ENCODE data around the gene ABCC4.

ABCC4 gene

GRCh38 chr13:95258619-95259194 lies 42.5 kb downstream of the ABCC4 start:
- no peak for DNase-seq (ENCODE audit: low read depth in 1 of 2, low spot score in 1 of 2)

- no peak for DNase-seq (ENCODE audit: low read depth in 1 of 2, low spot score in 1 of 2)
Observed at GRCh38 chr13:95258098-95258497, 43.2 kb downstream of the ABCC4 start.

DNA sequence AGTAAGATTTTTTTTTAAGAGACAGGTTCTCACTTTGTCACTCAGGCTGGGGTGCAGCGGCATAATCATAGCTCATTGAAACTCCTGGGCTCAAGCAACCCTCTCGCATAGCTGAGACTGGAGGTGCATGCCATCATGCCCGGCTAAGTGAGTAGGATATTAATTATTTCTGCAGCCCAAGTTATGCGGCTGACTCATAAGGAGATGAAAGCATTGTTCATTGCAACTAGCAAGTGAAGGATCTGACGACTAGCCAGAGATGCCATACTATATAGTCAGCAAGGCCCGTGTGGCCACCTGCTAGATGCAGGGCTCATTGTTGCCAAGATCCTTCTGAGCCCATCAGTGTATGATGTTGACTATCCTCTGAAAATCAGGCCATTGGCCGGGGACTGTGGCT lies 45.2 kb downstream of the ABCC4 start:
- DNase-seq (ENCODE audit: low read depth in 1 of 2, low spot score in 1 of 2): no peak

DNA sequence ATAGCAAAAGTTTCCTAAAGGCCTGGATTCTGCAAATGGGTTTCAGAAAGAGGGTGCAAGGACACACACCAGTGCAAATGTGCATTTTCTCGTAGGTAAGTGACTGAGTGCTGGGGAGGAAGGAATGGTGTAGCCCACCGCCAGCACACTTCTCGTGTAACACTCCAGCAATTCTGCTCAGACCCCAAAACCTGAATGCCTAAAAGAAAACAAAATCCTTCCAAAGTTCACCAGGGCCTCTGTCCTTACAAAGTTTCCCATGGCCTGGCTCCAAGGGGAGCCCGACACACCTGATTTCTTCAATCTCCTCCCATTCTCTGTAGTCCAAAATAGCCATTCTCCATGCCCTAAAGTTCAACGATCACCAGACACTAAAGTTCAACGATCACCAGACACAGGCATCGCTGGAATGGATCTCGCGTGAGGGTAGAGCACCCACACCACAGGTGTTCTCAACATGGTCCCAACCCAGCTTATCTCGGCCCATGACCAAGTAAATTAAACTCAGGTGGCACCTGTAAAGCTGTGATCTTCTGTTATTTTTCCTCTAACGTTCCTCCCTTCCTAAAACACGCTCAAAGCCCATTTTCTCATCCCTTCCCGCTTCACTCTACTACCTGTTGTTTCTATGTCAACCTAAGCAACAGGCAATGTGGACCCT lies 46.0 kb downstream of the ABCC4 start:
- DNase-seq (ENCODE audit: low read depth in 1 of 2, low spot score in 1 of 2): no peak

- DNase-seq (ENCODE audit: low read depth in 1 of 2, low spot score in 1 of 2): no peak
Observed at GRCh38 chr13:95254339-95254738, 46.9 kb downstream of the ABCC4 start.

- no peak for DNase-seq (ENCODE audit: low read depth in 1 of 2, low spot score in 1 of 2)
Observed at GRCh38 chr13:95253033-95253432, 48.2 kb downstream of the ABCC4 start.

DNA sequence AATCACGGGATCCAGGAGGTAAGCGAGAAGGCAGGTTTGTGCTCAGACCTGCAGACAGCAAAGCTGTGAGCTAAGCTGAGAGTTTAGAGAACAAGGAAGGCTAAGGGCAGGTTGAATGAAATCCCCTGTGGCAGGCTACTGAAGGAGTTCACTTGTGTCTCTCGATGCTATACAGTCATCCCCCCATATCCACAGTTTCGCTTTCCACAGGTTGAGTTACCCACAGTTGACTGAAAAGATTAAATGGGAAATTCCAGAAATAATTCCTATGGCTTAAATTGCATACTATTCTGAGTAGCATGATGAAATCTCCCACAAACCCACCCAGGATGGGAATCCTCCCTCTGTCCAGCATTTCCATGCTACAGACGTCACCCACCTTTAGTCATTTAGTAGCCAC lies 49.6 kb downstream of the ABCC4 start:
- DNase-seq (ENCODE audit: low read depth in 1 of 2, low spot score in 1 of 2): no peak

DNA sequence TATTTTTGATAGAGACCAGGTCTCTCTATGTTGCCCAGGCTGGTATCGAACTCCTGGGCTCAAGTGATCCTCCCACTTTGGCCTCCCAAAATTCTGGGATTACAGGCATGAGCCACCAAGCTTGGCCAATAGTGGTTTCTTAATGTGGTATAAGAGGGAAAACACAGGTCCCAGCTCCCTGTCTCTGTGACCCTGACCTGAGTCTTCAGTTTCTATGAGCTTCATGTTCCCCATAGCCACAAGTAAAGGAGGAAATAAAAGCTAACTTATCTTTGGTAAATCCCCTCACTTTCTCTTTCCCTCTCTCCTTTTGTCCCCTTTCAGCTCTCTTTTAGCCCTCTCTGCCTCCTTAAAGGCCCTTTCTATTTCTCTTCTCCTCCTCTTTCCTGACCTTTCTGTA lies 50.3 kb downstream of the ABCC4 start:
- no peak for DNase-seq (ENCODE audit: low read depth in 1 of 2, low spot score in 1 of 2)

GRCh38 chr13:95248953-95249352 lies 52.3 kb downstream of the ABCC4 start:
- no peak for DNase-seq (ENCODE audit: low read depth in 1 of 2, low spot score in 1 of 2)

DNA sequence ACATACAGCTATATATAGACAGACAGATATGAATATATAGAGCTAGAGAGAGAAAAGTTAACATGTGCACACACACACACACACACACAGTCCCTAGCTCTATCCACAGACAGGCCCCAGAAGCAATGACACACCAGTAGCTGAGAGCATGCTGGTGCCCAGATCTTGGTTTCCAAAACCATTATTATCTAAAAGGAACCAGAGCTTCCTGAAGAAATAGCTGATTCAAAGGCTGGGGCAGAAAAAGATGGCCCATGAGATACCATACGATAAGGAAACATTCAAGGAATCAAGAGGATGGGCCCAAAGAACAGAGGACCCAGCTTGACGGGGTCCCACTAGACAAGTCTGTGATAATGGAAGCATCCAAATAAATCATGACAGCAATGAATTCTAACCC lies 53.4 kb downstream of the ABCC4 start:
- no peak for DNase-seq (ENCODE audit: low read depth in 1 of 2, low spot score in 1 of 2)

DNA sequence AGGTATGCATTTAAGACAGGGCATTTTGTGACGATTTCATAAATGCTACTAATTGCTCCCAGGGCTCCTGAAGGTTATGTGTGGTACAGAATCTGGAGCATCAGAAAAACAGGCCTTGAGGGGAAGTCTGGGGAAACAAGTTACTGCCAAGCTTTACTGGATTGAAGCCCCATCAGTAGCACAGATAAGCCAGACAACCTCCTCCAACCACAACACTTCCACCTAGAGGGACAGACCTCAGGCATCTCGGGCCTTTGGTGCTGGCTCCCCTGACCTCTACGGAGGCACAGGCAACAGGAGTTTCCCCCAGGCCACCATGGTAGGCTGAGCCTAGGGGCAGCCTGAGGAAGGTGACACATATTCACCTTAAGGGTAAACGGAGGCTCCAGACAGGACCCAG lies 54.1 kb downstream of the ABCC4 start:
- no peak for DNase-seq (ENCODE audit: low read depth in 1 of 2, low spot score in 1 of 2)

DNA sequence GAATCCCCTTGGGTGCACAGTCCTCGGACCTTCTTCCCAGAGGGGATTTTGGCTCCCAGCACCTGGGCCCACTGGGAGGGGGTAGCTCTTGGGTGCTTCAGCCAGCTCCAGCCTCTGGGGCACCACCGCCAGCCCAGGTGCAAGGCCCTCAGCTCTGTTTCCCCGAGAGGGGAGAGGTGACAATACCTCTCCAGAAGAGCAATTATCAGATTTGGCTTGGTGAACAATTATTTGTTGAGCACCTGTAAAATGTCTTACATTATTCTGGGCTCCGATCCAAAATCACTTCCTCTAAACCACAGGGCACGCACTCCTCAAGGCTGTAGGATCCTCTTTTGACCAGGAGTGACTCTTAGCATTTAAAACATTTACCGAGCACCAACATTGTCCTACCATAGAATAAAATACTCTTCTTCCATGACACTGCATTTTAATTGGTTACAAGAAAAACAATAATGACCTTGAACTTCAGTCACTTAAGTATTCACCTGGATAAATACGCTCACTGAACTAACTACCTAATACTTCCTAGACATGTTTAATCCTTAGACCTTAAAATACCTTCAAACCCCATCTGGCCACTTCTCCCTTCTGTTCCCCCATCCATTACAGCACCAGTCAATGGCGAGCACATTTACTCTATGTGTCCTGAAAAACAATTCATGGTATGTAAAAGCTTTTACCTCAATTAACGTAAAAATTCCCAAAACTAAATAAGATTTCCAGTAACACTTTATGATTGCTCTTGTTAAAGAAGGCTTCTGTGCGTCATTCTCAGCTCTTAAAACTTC lies 54.8 kb downstream of the ABCC4 start:
- DNase-seq (ENCODE audit: low read depth in 1 of 2, low spot score in 1 of 2): no peak

DNA sequence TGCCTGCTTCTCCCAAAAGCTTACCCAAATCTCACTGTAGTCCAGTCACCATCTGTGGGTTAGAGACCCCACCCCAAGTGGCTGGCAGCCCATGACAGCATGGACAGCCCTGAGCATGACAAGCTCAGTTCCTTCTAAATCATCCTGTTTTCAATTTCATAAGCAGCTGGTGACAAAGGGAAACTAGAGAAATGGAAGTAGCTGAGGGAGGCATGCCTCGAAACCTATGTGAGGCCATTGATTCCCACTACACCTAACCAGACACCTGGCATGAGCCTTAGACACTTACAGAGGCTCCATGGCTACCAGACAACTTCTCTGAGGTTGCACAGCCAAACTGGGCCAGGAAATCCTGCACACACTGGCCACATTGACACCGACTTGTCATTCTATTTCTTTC lies 56.2 kb downstream of the ABCC4 start:
- DNase-seq (ENCODE audit: low read depth in 1 of 2, low spot score in 1 of 2): no peak

- no peak for DNase-seq (ENCODE audit: low read depth in 1 of 2, low spot score in 1 of 2)
Observed at GRCh38 chr13:95243207-95243606, 58.0 kb downstream of the ABCC4 start.

DNA sequence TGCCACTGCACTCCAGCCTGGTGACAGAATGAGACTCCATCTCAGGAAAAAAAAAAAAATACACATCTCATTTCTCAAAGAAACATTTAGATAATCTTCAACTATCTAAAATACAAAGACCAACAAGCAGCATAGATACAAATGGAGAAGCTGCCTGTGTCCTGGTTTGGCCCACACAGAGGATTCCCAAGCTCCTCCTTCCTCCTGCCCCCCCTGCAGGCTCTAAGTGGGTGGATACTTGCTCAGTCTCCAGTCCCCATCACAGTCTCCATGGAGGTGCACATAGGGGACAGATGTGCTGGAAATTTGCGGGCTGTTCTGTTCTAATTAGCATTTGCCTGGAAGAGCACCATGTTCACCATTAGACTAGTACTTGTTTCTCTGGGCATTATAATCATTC lies 59.9 kb downstream of the ABCC4 start:
- DNase-seq (ENCODE audit: low read depth in 1 of 2, low spot score in 1 of 2): no peak

GRCh38 chr13:95239283-95239682 lies 62.0 kb downstream of the ABCC4 start:
- no peak for DNase-seq (ENCODE audit: low read depth in 1 of 2, low spot score in 1 of 2)

- no peak for DNase-seq (ENCODE audit: low read depth in 1 of 2, low spot score in 1 of 2)
Observed at GRCh38 chr13:95237310-95237870, 63.9 kb downstream of the ABCC4 start.

DNA sequence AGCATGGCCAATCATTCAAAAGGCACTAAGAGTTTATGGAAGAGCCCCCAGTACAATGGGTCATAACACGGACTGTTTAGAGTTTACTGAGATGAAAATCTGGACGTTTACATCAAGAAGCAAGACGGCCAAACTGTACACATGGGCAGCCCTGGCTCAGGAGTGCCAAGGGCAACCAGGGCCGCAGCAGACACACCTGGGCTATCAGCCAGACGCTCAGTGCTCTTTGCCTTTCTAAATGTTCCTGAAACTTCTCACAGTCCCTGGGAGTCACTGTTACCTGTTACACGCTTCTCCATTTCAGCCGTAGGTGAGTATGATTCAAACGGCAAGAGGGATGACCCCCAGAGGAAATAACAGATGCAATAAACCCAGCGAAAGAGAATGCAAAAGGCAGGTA lies 64.5 kb downstream of the ABCC4 start:
- DNase-seq (ENCODE audit: low read depth in 1 of 2, low spot score in 1 of 2): no peak

DNA sequence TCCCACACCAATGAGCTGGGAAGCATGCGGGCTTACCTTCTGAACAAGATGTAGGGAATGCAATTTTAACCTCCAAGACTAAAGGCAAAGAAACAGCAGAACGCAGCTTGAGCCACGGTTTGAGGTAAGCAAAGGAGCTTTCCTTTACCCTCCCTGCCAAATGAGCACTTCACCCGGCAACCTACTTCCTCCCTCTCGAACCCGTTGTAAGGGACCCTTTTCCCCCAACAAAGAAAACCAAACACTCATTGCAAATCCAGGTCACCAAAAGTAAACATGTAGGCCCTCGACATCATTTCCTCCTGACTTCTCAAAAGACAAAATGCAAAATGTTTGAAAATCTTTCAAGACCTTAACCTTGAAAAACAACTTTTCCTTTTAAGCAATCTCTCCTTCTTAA lies 65.3 kb downstream of the ABCC4 start:
- no peak for DNase-seq (ENCODE audit: low read depth in 1 of 2, low spot score in 1 of 2)

- no peak for DNase-seq (ENCODE audit: low read depth in 1 of 2, low spot score in 1 of 2)
Observed at GRCh38 chr13:95235199-95235756, 66.0 kb downstream of the ABCC4 start.

- no peak for DNase-seq (ENCODE audit: low read depth in 1 of 2, low spot score in 1 of 2)
Observed at GRCh38 chr13:95234242-95234641, 67.0 kb downstream of the ABCC4 start.

Data from activated T-helper 1 cell treated with anti-CD3 and anti-CD28 coated beads, Interleukin-2, amount 50 U/mL, for 16 hours (primary cell).